IPS DF 19.7 (cell line): Measurements from ENCODE around the gene BCAR3.
A peak's percentile ranks its signal among the peaks of the same experiment; 100 is the strongest.
"Not testable (repeated sequence)": the region's sequence is repeated elsewhere in the genome, so short reads cannot be mapped to it uniquely, and the experiment has no call there.

Experiments used
- DNase-seq: peaks from one replicate; pipeline ENCODE4 v3.0.0-alpha.2; 2013; ENCODE audit warnings: low read depth, low spot score

The BCAR3 gene

DNA sequence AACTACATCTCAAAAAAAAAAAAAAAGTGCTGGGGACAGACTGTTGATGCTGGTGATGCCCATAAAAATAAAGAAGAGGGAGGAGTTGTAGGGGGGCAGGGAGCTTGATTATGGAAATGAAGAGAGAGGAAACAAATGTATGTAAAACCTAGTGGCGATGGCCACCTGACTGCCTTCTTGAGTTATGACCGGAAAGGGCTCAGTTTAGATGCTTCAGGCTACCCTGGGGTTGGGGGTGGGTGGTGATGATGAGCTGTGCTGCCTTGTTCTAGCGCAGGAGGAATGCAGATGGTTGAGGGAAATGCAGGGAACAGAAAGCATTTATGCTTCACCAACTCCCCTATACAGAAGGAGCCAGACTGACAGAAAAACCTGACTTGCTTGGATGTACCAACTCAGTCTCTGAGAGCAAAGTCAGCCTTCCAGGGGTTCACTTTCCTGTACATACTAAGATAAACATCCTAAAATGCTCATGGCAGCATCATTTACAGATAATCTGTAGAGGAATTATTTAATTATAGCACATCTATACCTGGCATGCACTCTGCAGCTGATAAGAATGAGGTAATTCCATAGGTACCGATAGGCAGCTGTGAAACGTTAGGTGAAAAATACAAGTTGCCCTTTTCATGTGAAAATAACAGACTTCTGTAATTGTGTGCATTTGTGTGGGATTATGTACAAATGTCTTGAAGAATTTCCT lies 8.0 kb upstream of the BCAR3 start:
- no peak for DNase-seq

DNA sequence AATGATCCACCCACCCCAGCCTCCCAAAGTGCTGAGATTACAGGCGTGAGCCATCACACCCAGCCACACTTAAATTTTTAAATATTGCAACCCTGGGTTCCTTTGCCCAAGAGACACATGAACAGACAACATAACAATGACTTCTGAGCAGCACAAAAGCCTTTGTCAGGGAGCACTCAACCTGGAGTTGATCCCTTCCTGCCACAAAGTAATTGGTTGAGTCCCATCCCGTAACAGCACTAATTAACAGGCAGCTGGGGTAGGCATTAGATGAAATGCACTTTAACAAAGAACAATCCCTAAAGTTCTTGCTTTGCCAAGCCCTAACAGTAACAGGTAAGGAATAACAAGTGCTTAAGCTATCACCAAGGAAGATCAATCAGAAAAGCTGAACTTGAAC lies 5.9 kb upstream of the BCAR3 start:
- no peak for DNase-seq

DNA sequence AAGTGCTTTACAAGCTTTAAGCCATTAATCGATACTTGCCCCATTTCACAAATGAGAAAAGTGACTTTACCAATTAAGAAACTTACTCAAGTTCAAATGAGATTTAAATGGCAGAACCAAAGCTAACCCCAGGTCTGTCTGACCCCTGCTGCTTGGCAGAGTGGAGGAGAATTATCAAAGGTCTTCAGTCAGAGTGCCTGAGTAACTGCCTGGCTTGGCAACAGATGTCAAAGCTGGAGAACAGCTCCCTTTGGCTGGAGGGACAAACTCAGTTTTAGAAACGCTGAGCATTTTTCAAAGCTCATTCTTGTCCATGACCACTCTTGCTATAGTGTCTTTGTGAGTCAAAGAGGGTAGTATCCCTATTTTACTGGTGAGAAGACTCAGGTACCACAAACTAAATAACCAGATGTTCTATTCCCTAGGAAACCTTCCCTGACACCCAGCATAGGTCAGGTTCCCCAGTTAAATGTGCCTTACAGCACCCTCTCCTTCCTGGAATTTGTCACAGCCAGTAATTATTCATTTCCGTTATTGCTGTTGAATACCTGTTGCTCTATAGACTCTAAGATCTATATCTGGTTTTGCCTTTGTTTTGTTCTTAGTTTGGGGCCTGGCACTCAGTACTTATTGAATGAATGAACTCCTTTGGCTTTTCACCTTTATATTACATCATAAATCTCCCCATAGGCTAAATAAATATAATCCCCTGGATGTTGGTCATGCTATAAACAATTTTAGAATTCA lies 5.0 kb upstream of the BCAR3 start:
- DNase-seq, result no peak

DNA sequence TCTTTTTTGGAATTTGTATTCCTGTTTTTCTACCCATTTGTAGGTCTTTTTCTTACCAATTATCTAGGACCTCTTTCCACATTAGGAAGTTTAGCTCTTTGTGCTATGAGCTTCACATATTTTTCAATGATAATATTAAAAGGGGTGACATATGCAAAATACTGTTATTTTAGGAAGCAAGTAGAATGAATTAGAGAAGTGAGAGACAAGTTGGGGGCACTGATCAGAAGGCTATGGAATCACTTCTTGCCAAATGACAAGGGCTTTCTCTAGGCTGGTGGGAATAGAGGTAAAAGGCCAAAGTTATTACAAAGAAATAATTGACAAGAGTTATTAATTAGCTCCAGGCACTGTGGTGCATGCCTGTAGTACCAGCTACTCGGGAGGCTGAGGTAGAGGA lies 4.3 kb upstream of the BCAR3 start:
- DNase-seq, result no peak

DNA sequence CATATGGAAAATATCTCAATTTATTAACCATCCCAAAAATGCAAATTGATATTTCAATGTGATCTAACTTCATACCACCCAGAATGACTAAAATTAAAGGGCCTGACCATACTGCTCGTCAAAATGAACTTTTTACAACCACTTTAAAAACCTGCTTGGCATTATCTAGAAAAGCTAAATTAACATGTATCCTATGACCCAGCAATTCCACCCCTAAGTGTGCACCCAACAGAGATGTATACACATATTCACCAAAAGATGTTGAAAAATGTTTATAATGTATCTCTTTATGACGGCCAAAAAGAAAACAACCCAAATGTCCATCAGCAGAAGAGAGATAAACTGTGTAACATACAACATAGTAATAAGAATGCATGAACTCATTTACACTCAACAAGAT lies 1.6 kb upstream of the BCAR3 start:
- DNase-seq, result no peak

DNA sequence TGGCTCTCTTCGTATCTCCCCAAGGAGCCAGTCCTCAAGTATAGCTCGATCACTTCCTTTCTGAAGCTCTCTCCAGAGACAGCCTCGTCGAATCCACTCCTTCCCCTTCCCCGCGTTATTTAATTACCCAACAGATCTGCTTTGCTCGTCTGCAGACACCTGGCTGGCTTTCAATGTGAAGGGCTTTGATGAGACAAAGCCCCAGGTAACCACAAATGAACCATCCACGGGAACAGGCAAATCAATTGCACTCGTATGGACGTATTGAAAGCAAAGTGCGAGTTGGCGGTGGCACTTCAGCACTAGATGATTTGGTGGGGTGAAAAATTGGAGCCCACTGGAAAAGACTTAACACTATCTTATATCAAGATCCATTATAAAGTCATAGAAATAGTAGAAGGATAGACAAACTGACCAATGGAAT lies 364 bp upstream of the BCAR3 start:
- no peak for DNase-seq

DNA sequence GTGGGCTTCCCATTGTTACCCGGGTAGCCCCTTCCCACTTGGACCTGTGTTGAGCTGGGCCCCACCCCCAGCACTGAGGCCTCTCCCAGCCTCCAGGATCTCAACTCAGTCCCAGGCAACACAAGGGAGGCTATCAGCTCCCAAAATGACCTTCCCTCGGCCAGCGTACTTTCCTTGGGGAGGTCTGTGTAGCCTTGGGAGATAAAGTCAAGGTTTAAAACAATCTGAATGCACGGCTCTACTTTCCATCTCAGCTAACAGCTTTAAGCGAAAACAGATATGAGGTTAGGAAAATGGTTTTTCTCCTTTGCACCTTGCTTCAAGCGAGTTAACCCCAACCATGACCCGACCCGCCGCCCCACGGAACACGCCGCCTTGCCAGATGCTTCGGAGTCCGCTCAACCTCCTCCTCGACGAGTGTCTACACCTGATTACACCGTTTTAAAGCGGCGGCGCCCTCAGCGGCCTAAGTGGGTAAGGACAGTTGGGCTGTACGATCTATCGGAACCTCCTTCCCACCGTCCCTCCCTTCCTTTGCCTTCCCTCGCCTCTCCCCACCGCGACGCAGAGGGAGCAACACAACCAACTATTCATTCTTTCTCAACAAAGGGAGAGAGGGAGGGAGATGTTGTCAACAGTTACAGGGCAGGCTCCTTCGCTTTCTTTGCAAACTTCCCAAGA lies 1.1 kb downstream of the BCAR3 start:
- peak; percentile 78 for DNase-seq

DNA sequence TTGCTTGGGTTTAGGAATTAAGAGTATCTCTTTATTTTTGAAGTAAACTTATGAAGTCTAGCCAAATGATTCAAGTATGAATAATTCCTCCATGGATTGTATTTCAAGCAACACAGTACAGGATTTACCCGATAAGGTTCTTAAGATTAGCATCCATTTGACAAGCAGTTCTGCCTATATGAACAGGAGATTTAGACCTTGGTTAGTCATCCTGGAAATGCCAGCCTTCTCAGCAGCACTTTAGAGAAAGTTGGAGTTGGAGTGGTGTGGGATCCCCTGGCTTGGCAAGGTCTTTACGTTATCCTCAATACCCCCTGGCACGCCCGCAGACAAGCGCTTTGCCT lies 1.6 kb downstream of the BCAR3 start:
- no peak for DNase-seq

DNA sequence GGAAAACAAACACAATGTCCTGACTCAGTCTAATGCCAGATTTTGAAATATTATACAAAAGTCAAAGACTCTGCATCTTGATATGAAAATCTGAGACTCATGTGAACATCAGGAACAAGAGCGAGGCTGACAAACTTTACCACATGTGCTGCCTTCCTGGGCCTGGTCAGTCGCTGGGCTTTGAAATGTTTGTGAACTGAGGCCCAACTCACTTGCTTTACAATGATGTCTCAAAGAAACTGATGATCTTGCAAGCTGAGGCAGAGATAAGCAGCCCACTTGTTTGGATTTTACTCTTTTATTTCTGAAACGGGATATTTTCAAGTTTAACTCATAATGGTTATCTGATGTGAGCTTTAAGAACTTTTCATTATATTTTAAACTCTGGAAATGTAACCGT lies 2.1 kb downstream of the BCAR3 start:
- DNase-seq, result no peak

DNA sequence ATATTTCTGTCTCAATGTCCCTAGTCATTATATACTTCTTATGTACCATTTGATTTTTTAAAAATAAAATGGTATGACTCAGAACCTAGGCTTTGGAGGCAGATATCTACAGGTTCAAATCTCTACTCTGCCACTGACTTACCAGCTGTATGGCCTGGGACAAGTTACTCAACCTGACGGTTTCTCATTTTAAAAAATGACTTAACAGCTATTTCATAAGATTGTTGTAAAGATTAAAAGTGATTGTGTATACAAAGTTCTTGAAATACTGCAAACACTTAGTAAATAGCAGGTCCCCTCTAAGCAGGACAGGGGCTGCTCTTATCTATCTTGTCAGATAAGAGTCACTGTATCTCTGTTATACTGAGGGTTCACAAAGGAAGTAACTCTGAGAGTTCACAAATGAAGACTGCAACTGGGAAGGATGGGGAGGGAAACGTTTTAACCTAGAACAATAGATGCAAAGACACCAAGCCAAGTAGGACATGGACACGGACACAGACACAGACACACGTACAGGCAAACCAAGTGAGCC lies 2.6 kb downstream of the BCAR3 start:
- no peak for DNase-seq

DNA sequence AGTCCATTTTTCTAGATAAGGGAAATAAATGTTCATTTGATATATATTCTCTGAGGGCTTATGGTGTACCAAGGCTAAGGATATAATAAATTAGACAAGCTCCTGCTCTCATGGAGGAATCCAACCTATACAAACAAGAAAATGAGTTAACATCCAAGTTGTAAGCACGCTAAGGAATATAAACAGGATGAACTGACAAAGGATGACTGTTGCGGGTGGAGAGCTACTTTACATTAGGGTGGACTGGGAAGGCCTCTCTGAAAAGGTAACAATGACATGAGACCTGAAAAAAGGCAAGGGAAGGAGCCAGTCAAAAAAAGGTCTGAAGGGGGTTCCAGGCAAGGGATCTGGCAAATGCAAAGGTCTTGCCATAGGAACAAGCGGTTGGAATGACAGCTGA lies 3.1 kb downstream of the BCAR3 start:
- no peak for DNase-seq

DNA sequence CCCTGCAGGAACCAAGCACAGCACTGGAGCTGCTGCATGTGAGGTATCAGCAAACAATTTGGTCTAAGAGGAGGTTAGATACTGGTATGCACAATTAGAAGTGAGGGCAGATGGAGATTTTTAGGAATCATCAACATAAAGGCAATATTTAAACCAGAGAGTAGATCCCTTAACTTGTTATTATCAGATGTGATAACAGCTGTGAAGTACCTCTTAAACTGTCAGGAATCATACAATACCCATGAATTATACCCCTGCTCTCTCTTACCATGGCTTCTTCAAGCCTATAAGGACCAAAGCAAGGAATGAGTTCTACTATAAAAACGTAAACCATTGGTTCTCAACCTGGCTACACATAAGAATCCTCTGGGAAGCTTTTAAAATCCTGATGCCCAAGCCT lies 3.9 kb downstream of the BCAR3 start:
- DNase-seq, result no peak

DNA sequence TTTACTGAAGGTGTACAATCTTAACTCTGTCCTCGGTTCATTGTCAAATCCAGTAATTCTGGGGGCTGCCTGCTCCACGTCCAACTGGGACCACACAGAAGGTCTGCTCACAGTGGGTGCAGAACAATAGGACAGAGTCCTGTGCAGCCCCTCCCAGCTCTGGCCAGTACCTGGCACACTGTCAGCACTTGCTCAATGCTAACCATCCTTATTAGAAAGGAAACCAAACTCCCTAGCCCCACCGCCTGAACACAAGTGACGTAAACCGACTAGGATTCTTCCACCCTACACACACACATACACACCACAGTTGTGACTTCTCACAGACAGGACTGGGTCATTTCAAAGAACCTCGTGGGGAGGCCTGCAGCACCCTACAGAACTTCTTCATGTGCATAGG lies 5.2 kb downstream of the BCAR3 start:
- no peak for DNase-seq

DNA sequence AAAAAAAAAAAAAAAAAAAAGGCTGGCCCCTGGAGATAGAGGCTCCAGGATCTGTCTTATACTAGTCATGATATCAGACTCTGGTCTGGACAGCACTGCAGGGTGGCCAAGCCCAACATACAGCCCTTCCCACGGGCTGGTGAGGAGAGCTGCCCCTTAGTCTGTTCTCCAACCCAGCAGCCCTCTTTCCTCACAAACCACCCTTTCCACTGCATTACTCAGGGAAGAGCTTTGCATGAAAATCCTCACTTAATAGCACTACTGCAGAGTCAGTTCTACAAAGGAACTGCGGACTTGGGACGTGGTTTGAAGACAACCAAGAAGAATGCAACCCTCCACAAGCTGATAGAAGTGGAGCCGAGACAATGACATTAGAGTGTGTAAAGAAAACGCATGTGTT lies 5.7 kb downstream of the BCAR3 start:
- no peak for DNase-seq

DNA sequence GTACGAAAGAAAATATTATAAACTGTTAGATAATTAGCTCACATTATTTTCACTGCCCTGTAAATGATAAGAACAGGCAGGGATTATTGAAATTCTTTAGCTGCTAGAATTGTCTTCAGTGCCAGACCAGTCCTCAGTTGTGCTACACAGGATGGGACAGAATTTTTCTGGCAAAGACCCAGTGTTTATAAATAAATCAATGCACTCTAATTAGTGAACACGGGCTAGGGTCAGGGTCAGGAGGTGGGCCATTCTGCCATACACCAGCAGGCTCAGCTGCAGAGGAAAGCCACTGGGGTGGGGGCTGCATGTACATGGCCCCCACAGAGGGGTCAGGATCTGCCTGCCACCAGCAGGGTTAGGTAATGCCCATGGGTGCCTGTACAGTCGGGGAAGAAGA lies 6.4 kb downstream of the BCAR3 start:
- DNase-seq, result no peak

DNA sequence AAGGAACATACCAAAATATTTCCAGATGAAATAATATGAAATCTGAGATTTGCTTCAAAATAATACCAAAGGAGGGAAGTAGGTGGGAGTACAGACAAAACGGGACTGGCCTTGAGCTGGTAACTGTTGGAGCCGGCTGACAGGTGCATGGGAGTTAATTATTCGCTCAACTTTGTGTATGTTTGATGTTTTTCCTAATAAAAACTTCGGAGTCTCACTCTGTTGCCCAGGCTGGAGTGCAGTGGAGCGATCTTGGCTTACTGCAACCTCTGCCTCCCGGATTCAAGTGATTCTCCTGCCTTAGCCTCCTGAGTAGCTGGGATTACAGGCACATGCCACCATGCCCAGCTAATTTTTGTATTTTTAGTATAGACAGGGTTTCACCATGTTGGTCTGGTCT lies 7.6 kb downstream of the BCAR3 start:
- not testable (repeated sequence) for DNase-seq

DNA sequence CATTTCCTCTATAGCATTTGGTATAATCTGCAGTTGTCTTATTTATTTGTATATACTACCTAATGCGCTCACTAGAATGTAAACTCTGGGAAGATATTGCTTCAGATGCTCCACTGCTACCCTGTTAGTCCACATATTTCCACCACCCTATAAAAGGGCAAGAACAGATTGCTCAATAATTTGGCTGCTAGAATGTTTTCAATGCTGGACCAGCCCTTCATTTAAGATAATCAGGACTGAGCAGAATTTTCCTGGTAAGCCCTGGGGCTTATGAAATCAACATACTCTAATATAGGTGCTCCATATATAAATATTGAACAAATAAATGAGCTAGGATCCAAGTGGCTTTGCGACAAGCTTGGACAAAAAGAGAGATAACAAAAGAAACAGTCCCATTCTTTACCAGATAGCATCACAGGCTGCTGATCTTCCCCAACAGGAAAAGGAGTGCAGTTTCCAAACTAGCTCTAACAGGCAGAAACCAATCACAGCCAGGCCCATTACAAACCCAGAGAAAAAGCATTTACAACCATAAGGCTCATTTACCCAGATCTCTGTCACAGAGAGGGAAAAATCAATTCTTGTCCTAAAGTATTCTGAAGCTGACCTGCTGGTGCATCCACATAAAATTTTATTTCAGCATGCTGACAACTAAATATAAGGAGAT lies 8.3 kb downstream of the BCAR3 start:
- DNase-seq, result no peak

DNA sequence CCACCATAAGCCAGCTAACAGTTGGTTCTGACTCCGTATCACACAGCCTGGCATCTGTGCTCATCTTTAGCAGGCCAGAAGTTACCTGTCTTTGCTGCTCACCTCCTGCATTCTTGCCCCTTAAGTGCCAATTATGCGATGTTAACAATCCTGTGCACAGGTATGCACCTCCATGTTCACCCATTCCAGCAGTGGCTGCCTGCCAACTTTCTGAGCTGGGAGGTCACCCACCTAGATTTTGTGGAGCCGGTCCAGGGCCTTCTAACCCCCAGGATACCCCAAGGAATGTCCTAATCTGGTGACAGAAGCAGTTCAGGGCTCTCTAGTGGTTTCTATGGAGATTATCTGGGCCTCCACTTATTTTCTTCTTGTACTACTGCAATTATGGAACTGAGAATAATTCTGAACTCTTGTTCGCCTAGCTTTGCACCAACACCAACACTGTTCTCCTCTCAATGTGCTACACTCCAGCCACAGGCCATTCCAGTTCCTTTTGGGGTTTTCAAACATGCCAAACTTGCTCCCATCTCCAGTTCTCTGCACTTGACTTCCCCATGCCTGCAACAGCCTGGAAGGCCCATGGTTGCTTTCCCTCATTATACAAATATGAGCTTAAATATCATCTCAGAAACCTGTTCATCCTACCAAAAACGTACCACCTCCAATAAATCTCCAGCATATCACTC lies 9.0 kb downstream of the BCAR3 start:
- no peak for DNase-seq

DNA sequence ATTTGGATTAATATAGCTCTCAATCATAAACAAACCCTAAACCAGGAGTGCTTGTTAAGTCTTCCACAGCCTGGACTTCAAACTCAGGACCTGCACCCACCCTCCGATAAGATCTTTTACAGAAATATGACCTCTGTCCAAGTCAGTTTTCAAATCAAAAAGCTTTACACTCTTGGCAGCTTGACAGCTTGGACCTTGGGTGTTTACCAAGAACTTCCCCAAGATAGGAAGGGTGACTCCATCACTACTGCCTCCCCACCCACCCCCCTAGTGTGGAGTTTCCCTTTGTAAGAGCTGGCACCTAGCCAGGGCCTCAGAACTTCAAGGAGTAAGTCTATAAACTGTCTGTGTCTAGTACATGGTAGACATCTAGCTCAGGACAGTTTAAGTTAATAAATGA lies 9.6 kb downstream of the BCAR3 start:
- no peak for DNase-seq

DNA sequence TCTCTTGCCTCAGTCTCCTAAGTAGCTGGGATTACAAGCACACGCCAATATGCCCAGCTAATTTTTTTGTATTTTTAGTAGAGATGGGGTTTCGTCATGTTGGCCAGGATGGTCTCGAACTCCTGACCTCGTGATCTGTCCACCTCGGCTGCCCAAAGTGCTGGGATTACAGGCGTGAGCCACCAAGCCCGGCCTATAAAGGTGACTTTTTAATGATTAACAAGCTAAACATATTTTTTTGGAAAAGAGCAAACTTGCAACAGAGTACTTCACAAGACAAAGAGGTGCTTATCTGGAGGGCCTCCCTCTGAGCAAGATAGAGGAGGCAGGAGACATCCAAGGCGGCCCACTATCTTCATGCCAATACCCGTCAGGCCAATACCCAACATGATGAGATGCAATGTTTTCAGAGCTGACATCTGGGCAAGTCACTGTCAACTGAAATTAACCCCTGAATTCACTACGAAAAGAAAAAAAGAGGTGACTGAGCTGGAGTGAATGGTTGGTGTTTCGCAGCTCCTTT lies 10.5 kb downstream of the BCAR3 start:
- no peak for DNase-seq

DNA sequence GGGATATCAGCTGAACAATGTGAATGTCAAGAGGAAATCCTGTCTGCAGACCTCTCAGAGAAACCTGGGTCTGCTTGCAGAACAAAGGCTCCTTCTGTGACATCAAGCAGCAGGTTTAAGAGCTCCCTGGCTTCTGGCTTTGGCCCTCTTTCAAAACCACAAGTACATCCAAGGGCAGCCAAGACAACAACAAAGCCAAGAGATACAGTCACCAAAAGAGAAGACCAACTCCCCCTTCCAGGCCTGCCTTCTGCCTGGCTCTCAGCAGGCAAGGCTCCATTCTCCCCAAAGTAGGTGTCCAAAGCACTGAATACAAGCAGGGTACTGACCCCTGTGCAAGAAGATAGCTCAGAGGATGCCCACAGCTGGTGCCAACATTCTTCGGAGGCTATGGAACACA lies 11.5 kb downstream of the BCAR3 start:
- no peak for DNase-seq
